IPS-18a (cell line): ENCODE data around the gene ANKRD17.

Source experiments
- H3K27ac ChIP-seq: one replicate; pipeline ENCODE4 v1.5.1; 2013; ENCODE audit warnings: low read length
- H3K27me3 ChIP-seq: one replicate; pipeline ENCODE4 v1.6.1; 2013; ENCODE audit warnings: mild to moderate bottlenecking, low read length; ENCODE audit not compliant: control insufficient read depth, insufficient read depth
- H3K36me3 ChIP-seq: one replicate; pipeline ENCODE4 v1.6.1; 2013; ENCODE audit warnings: low read depth, low read length; ENCODE audit not compliant: control insufficient read depth
- H3K4me1 ChIP-seq: one replicate; pipeline ENCODE4 v1.6.1; 2013; ENCODE audit warnings: low read depth, low read length; ENCODE audit not compliant: control insufficient read depth
- H3K4me3 ChIP-seq: one replicate; pipeline ENCODE4 v1.5.1; 2013; ENCODE audit warnings: low read length
- H3K9ac ChIP-seq: one replicate; pipeline ENCODE4 v1.6.1; 2013; ENCODE audit warnings: mild to moderate bottlenecking, low read length, moderate library complexity
- H3K9me3 ChIP-seq: one replicate; pipeline ENCODE4 v1.6.1; 2013; ENCODE audit warnings: low read depth, low read length; ENCODE audit not compliant: control insufficient read depth

Gene ANKRD17

GRCh38 chr4:73067971-73068394 is 190.6 kb downstream of the ANKRD17 start:
- H3K4me3 ChIP-seq: peak overlapping the region; percentile 100
- H3K27ac ChIP-seq: no peak overlapping the region
- peaks cover 8% of the 10 kb centered on the region for H3K4me1 ChIP-seq
- no peaks in the 10 kb centered on the region for H3K9me3 ChIP-seq
- H3K36me3 ChIP-seq: peaks cover 17% of the 10 kb centered on the region
- H3K27me3 ChIP-seq: no peaks in the 10 kb centered on the region
- peak overlapping the region; percentile 97 for H3K9ac ChIP-seq

GRCh38 chr4:73066928-73067327 is 191.7 kb downstream of the ANKRD17 start:
- Histone ChIP-seq H3K36me3 (peaks cover 22% of the 10 kb centered on the region), H3K27ac (no peak overlapping the region), H3K4me3 (no peak overlapping the region), H3K27me3 (no peaks in the 10 kb centered on the region), H3K9ac (no peak overlapping the region), H3K9me3 (no peaks in the 10 kb centered on the region), H3K4me1 (peaks cover 8% of the 10 kb centered on the region)

- peaks cover 25% of the 10 kb centered on the region for H3K36me3 ChIP-seq
These were observed 192.2 kb downstream of the ANKRD17 start for GRCh38 chr4:73066445-73066844.

GRCh38 chr4:73064536-73064935 is 194.1 kb downstream of the ANKRD17 start:
- H3K9me3 ChIP-seq: no peaks in the 10 kb centered on the region
- no peak overlapping the region for H3K4me3 ChIP-seq
- no peak overlapping the region for H3K9ac ChIP-seq
- no peaks in the 10 kb centered on the region for H3K27me3 ChIP-seq
- H3K27ac ChIP-seq: no peak overlapping the region
- peaks cover 42% of the 10 kb centered on the region for H3K36me3 ChIP-seq
- peaks cover 8% of the 10 kb centered on the region for H3K4me1 ChIP-seq

More at GRCh38 chr4:73066445-73066844, 192.2 kb downstream of the ANKRD17 start:
- Histone ChIP-seq H3K27me3 (no peaks in the 10 kb centered on the region), H3K9me3 (no peaks in the 10 kb centered on the region), H3K4me1 (peaks cover 8% of the 10 kb centered on the region), H3K4me3 (no peak overlapping the region), H3K9ac (no peak overlapping the region), H3K27ac (no peak overlapping the region)

GRCh38 chr4:73055241-73055897 is 203.2 kb downstream of the ANKRD17 start:
- H3K9me3 ChIP-seq: no peaks in the 10 kb centered on the region
- peaks cover 20% of the 10 kb centered on the region for H3K4me1 ChIP-seq
- peak overlapping the region; percentile 11 for H3K27ac ChIP-seq
- H3K27me3 ChIP-seq: no peaks in the 10 kb centered on the region
- H3K4me3 ChIP-seq: no peak overlapping the region
- H3K36me3 ChIP-seq: peaks cover 34% of the 10 kb centered on the region
- H3K9ac ChIP-seq: no peak overlapping the region

GRCh38 chr4:73053974-73054480 is 204.6 kb downstream of the ANKRD17 start:
- H3K9ac ChIP-seq: no peak overlapping the region
- no peak overlapping the region for H3K27ac ChIP-seq
- no peaks in the 10 kb centered on the region for H3K9me3 ChIP-seq
- no peak overlapping the region for H3K4me3 ChIP-seq
- peaks cover 20% of the 10 kb centered on the region for H3K4me1 ChIP-seq
- H3K27me3 ChIP-seq: no peaks in the 10 kb centered on the region
- peaks cover 21% of the 10 kb centered on the region for H3K36me3 ChIP-seq

GRCh38 chr4:73053076-73053475 is 205.5 kb downstream of the ANKRD17 start:
- Histone ChIP-seq H3K27ac (no peak overlapping the region), H3K9me3 (no peaks in the 10 kb centered on the region), H3K4me3 (no peak overlapping the region), H3K36me3 (peaks cover 13% of the 10 kb centered on the region), H3K27me3 (no peaks in the 10 kb centered on the region), H3K4me1 (peaks cover 20% of the 10 kb centered on the region), H3K9ac (no peak overlapping the region)

GRCh38 chr4:73051625-73052024 is 207.0 kb downstream of the ANKRD17 start:
- no peaks in the 10 kb centered on the region for H3K27me3 ChIP-seq
- peaks cover 10% of the 10 kb centered on the region for H3K36me3 ChIP-seq
- no peak overlapping the region for H3K27ac ChIP-seq
- H3K4me3 ChIP-seq: no peak overlapping the region
- H3K9me3 ChIP-seq: no peaks in the 10 kb centered on the region
- H3K9ac ChIP-seq: no peak overlapping the region
- H3K4me1 ChIP-seq: peaks cover 20% of the 10 kb centered on the region

- Histone ChIP-seq H3K9ac (no peak overlapping the region), H3K27ac (no peak overlapping the region)
These were observed 212.7 kb downstream of the ANKRD17 start for GRCh38 chr4:73045879-73046278.

GRCh38 chr4:73037057-73037456 is 221.5 kb downstream of the ANKRD17 start:
- Histone ChIP-seq H3K9ac (no peak overlapping the region), H3K9me3 (no peaks in the 10 kb centered on the region), H3K27me3 (no peaks in the 10 kb centered on the region)

More at GRCh38 chr4:73045879-73046278, 212.7 kb downstream of the ANKRD17 start:
- Histone ChIP-seq H3K4me3 (no peak overlapping the region), H3K27me3 (no peaks in the 10 kb centered on the region), H3K4me1 (no peaks in the 10 kb centered on the region), H3K36me3 (no peaks in the 10 kb centered on the region), H3K9me3 (no peaks in the 10 kb centered on the region)

GRCh38 chr4:73036123-73036522 is 222.5 kb downstream of the ANKRD17 start:
- no peak overlapping the region for H3K27ac ChIP-seq
- no peaks in the 10 kb centered on the region for H3K27me3 ChIP-seq
- H3K4me1 ChIP-seq: no peaks in the 10 kb centered on the region
- H3K9ac ChIP-seq: no peak overlapping the region
- no peaks in the 10 kb centered on the region for H3K36me3 ChIP-seq
- no peaks in the 10 kb centered on the region for H3K9me3 ChIP-seq
- H3K4me3 ChIP-seq: no peak overlapping the region

More at GRCh38 chr4:73037057-73037456, 221.5 kb downstream of the ANKRD17 start:
- H3K4me3 ChIP-seq: no peak overlapping the region
- H3K36me3 ChIP-seq: no peaks in the 10 kb centered on the region
- H3K27ac ChIP-seq: no peak overlapping the region
- no peaks in the 10 kb centered on the region for H3K4me1 ChIP-seq

GRCh38 chr4:73034896-73035295 is 223.7 kb downstream of the ANKRD17 start:
- H3K4me3 ChIP-seq: no peak overlapping the region
- no peaks in the 10 kb centered on the region for H3K4me1 ChIP-seq
- no peak overlapping the region for H3K27ac ChIP-seq

More at GRCh38 chr4:73034896-73035295, 223.7 kb downstream of the ANKRD17 start:
- H3K27me3 ChIP-seq: no peaks in the 10 kb centered on the region
- H3K9me3 ChIP-seq: no peaks in the 10 kb centered on the region
- H3K9ac ChIP-seq: no peak overlapping the region
- no peaks in the 10 kb centered on the region for H3K36me3 ChIP-seq
